Endothelial cell of umbilical vein (primary cell): ENCODE measurements around the gene RIPOR3. TPM values are rescaled to one million over a fixed set of nuclear protein-coding genes. Genes with fewer than 3 reads are reported as not detected.

Source experiments
- BruUV-seq: library from RNA; stranded (reverse); fragments of 400-500 nt; replicated peaks from 2 replicates; lab custom pipeline; 2021; lab: Mats Ljungman, UMichigan
- CTCF ChIA-PET: fragments of 300-600, 350-600 bp; sonication (Branson Sonifier 250); formaldehyde crosslinking; loops from one replicate; lab custom pipeline; 2021; ENCODE audit warnings: antibody characterized with exemption, inconsistent platforms; lab: Charles Lee
- POLR2A ChIA-PET: fragments of 300-600, 350-600 bp; sonication (Branson Sonifier 250); formaldehyde crosslinking; loops from one replicate; lab custom pipeline; 2021; ENCODE audit warnings: antibody characterized with exemption, inconsistent platforms; lab: Charles Lee
- DNase-seq: peaks from one replicate; pipeline ENCODE4 v3.0.0-alpha.2; 2011; ENCODE audit warnings: low read depth, low spot score
- FAIRE-seq: peaks from 2 replicates; lab custom pipeline; 2011; peaks lifted over from hg19 to GRCh38; lab: Jason Lieb, UNC
- H2AFZ ChIP-seq: 2 replicates; pipeline ENCODE4 v1.6.0; 2012; ENCODE audit warnings: low read depth, low read length, control low read depth, inconsistent platforms
- H3K27ac ChIP-seq: 2 replicates; pipeline ENCODE4 v1.5.1; 2011; ENCODE audit warnings: low read depth, mild to moderate bottlenecking, control low read depth, low read length, moderate library complexity; ENCODE audit not compliant: insufficient read depth
- H3K27me3 ChIP-seq, 2 experiments: 2 replicates each; pipeline versions ENCODE4 v1.6.0 to v1.6.1; 2011; ENCODE audit warnings: low read length in 2 of 2, mixed read lengths in 1 of 2; ENCODE audit not compliant: control insufficient read depth in 2 of 2, insufficient read depth in 2 of 2
- H3K36me3 ChIP-seq, 2 experiments: 2 replicates in 1 of 2; 3 replicates in 1 of 2; pipeline ENCODE4 v1.5.1; 2011; ENCODE audit warnings: low read length in 2 of 2, mild to moderate bottlenecking in 1 of 2, moderate library complexity in 1 of 2; ENCODE audit not compliant: control insufficient read depth in 2 of 2, insufficient read depth in 2 of 2; ENCODE audit errors: extremely low read depth in 1 of 2
- H3K4me1 ChIP-seq: 3 replicates; pipeline ENCODE4 v1.5.1; 2011; ENCODE audit warnings: mild to moderate bottlenecking, low read length; ENCODE audit not compliant: control insufficient read depth, insufficient read depth; ENCODE audit errors: extremely low read depth
- H3K4me2 ChIP-seq: 2 replicates; pipeline ENCODE4 v1.6.1; 2011; ENCODE audit warnings: low read length, control low read depth, mixed read lengths; ENCODE audit not compliant: insufficient read depth
- H3K4me3 ChIP-seq, 3 experiments: fragments of 200-600 bp in 1 of 3; sonication (generic), shearing (Covaris generic) in 1 of 3; replicated peaks in 1 of 3; 2 replicates each; pipeline ENCODE4 v1.5.1; 2011 to 2016; ENCODE audit warnings: control low read depth in 3 of 3, low read length in 3 of 3, mild to moderate bottlenecking in 2 of 3, inconsistent platforms in 1 of 3, low read depth in 1 of 3, moderate library complexity in 1 of 3; ENCODE audit not compliant: insufficient read depth in 1 of 3
- H3K79me2 ChIP-seq: 2 replicates; pipeline ENCODE4 v1.6.0; 2012; ENCODE audit warnings: low read length, inconsistent platforms; ENCODE audit not compliant: control insufficient read depth, insufficient read depth
- H3K9ac ChIP-seq: replicated peaks from 2 replicates; pipeline ENCODE3; 2011; ENCODE audit warnings: low read length, control low read depth; ENCODE audit not compliant: insufficient read depth; ENCODE audit errors: extremely low read depth
- H3K9me1 ChIP-seq: replicated peaks from 3 replicates; pipeline ENCODE4 v1.6.0; 2011; ENCODE audit warnings: mild to moderate bottlenecking, low read length; ENCODE audit not compliant: control insufficient read depth, insufficient read depth; ENCODE audit errors: extremely low read depth
- H3K9me3 ChIP-seq: replicated peaks from 2 replicates; pipeline ENCODE4 v1.5.1; 2012; ENCODE audit warnings: low read length, inconsistent platforms; ENCODE audit not compliant: control insufficient read depth, insufficient read depth
- H4K20me1 ChIP-seq: replicated peaks from 2 replicates; pipeline ENCODE3; 2011; ENCODE audit warnings: mild to moderate bottlenecking, low read length; ENCODE audit not compliant: control insufficient read depth, insufficient read depth; ENCODE audit errors: extremely low read depth
- CTCF ChIP-seq, 2 donors: IDR thresholded peaks; 1 replicate in 1 of 2; 2 replicates in 1 of 2; pipeline ENCODE4 v1.5.1; 2011; ENCODE audit warnings: low read length in 2 of 2, mild to moderate bottlenecking in 2 of 2, moderate library complexity in 2 of 2, control low read depth in 1 of 2, inconsistent platforms in 1 of 2, low read depth in 1 of 2; ENCODE audit not compliant: insufficient read depth in 1 of 2; ENCODE audit errors: extremely low read depth in 1 of 2
- EZH2 ChIP-seq: IDR thresholded peaks from 2 replicates; pipeline ENCODE4 v1.6.1; 2012; ENCODE audit warnings: borderline replicate concordance, low read depth, mild to moderate bottlenecking, moderate library complexity, low read length, inconsistent platforms; ENCODE audit not compliant: severe bottlenecking
- FOS ChIP-seq: IDR thresholded peaks from 2 replicates; pipeline ENCODE4 v1.6.1; 2011; ENCODE audit warnings: mild to moderate bottlenecking, low read length, moderate library complexity, borderline replicate concordance; ENCODE audit not compliant: insufficient read depth
- GATA2 ChIP-seq: IDR thresholded peaks from 2 replicates; pipeline ENCODE4 v1.7.0; 2011; ENCODE audit warnings: low read depth, mild to moderate bottlenecking, moderate library complexity, mixed read lengths, low read length; ENCODE audit not compliant: insufficient read length, insufficient read depth
- JUN ChIP-seq: IDR thresholded peaks from 2 replicates; pipeline ENCODE4 v1.6.1; 2011; ENCODE audit warnings: borderline replicate concordance, low read depth; ENCODE audit not compliant: insufficient read length, insufficient read depth
- MAX ChIP-seq: IDR thresholded peaks from 2 replicates; pipeline ENCODE4 v1.6.1; 2011; ENCODE audit not compliant: insufficient read depth, insufficient read length
- MYC ChIP-seq: IDR thresholded peaks from one replicate; pipeline ENCODE4 v1.6.1; 2011; ENCODE audit warnings: mild to moderate bottlenecking, low read depth, low read length
- POLR2A ChIP-seq: IDR thresholded peaks from 2 replicates; pipeline ENCODE4 v1.6.1; 2012; ENCODE audit warnings: low read depth, mild to moderate bottlenecking, control low read depth, low read length
- POLR2AphosphoS5 ChIP-seq: IDR thresholded peaks from 2 replicates; pipeline ENCODE4 v1.6.1; 2012; ENCODE audit warnings: low read depth, mild to moderate bottlenecking, control low read depth, low read length, moderate library complexity; ENCODE audit not compliant: insufficient read depth
- dilution Hi-C: fragments of 300-500 bp; cut with MboI; formaldehyde crosslinking; loops from one replicate; pipeline ENCODE4 v1.15.0; 2019; ENCODE audit warnings: low sequenced_read_pairs; ENCODE audit not compliant: extremely low pct_ligation_motif_present
- intact Hi-C: fragments of 100-400 bp; cut with micrococcal nuclease; formaldehyde crosslinking; loops from one replicate; pipeline ENCODE4 v1.10.0; 2022
- polyA plus RNA-seq, 4 experiments: library from polyadenylated mRNA; depleted of rRNA in 3 of 4; stranded (reverse) in 3 of 4; unstranded in 1 of 4; fragments of >200 nt; gene quantifications; 2 replicates each; pipeline versions ENCODE4 v1.2.1 to v1.2.3, GENCODE V29; 2011 to 2012; ENCODE audit warnings: missing spikeins in 1 of 4
- total RNA-seq: library from RNA; stranded (reverse); gene quantifications from 2 replicates; pipeline ENCODE4 v1.2.3, GENCODE V29; 2021

The RIPOR3 gene
- total and polyA plus RNA-seq, 2 donors (not counting 3 experiments of a cell fraction or from before 2014, with no cell fraction given): not detected

- intact Hi-C loops: no loop called here
Measured at GRCh38 chr20:50711113-50711825, 19.9 kb upstream of the RIPOR3 start.

More at GRCh38 chr20:50711113-50711825, 19.9 kb upstream of the RIPOR3 start:
- FAIRE-seq (no peak), DNase-seq (no peak)
- POLR2A ChIA-PET: no interaction called here
- Histone ChIP-seq H3K9me1 (no peaks in the 10 kb centered on the region), H3K27me3 (peaks cover 2 to 9% of the 10 kb centered on the region in 2 experiments), H3K36me3 (no peaks in the 10 kb centered on the region), H3K9me3 (no peaks in the 10 kb centered on the region), H3K9ac (no peak overlapping the region), H3K79me2 (no peaks in the 10 kb centered on the region), H3K27ac (no peak overlapping the region), H4K20me1 (no peaks in the 10 kb centered on the region), H3K4me3 (no peak overlapping the region), H3K4me1 (no peaks in the 10 kb centered on the region), H2AFZ (no peak overlapping the region), H3K4me2 (no peak overlapping the region)
- CTCF ChIA-PET: interaction anchor here (1.4 kb wide), 1 partner anchor 12 kb away, joined by 3 read pairs; no protein-coding TSS in a partner anchor
- no TSS peak for BruUV-seq
- dilution Hi-C loops: no loop called here
- TF ChIP-seq CTCF (IDR thresholded peaks at IDR 0.05; ENCODE audit: extremely low read depth in 1 of 2, insufficient read depth in 1 of 2, low read depth in 1 of 2, low read length in 2 of 2) (no peak), MYC (no peak), GATA2 (no peak), MAX (no peak), POLR2A (no peak), POLR2AphosphoS5 (no peak), EZH2 (no peak), JUN (no peak), FOS (no peak)
